Neutrophil (primary cell): ENCODE data around the gene LYL1.

Source experiments
- H3K27ac ChIP-seq: fragments of 200-600 bp; sonication (generic); 2 replicates; pipeline ENCODE4 v1.5.1; 2016; ENCODE audit warnings: mild to moderate bottlenecking, moderate library complexity
- H3K27me3 ChIP-seq: fragments of 200-600 bp; sonication (generic); 2 replicates; pipeline ENCODE4 v1.6.0; 2016; ENCODE audit warnings: mild to moderate bottlenecking
- H3K36me3 ChIP-seq: fragments of 200-600 bp; sonication (generic); 2 replicates; pipeline ENCODE4 v1.5.1; 2017
- H3K4me1 ChIP-seq, 2 experiments: fragments of 200-600 bp in 1 of 2; sonication (generic) in 1 of 2; 1 replicate in 1 of 2; 2 replicates in 1 of 2; pipeline versions ENCODE4 v1.5.1 to v1.6.1; 2013 to 2016; ENCODE audit warnings: low read depth in 1 of 2, low read length in 1 of 2, mild to moderate bottlenecking in 1 of 2, moderate library complexity in 1 of 2; ENCODE audit not compliant: control insufficient read depth in 1 of 2, insufficient read depth in 1 of 2
- H3K4me3 ChIP-seq, 2 experiments: fragments of 200-600 bp in 1 of 2; sonication (generic) in 1 of 2; 1 replicate in 1 of 2; 2 replicates in 1 of 2; pipeline ENCODE4 v1.5.1; 2013 to 2016; ENCODE audit warnings: low read depth in 1 of 2, low read length in 1 of 2, mild to moderate bottlenecking in 1 of 2, moderate library complexity in 1 of 2
- H3K9me3 ChIP-seq: fragments of 200-600 bp; sonication (generic); 2 replicates; pipeline ENCODE4 v1.5.1; 2016
- CTCF ChIP-seq: fragments of 200-600 bp; sonication (generic); IDR thresholded peaks from 2 replicates; pipeline ENCODE4 v1.5.1; 2016; ENCODE audit warnings: antibody characterized with exemption

Gene LYL1

GRCh38 chr19:13138171-13138915 lies 35.7 kb upstream of the LYL1 start:
- H3K4me3 ChIP-seq: no peak overlapping the region
- H3K27ac ChIP-seq: peak overlapping the region; percentile 72
- peaks cover 14 to 20% of the 10 kb centered on the region in 2 experiments for H3K4me1 ChIP-seq
- H3K36me3 ChIP-seq: peaks cover 80% of the 10 kb centered on the region
- H3K27me3 ChIP-seq: no peaks in the 10 kb centered on the region
- H3K9me3 ChIP-seq: no peaks in the 10 kb centered on the region
- TF ChIP-seq CTCF: no peak

DNA sequence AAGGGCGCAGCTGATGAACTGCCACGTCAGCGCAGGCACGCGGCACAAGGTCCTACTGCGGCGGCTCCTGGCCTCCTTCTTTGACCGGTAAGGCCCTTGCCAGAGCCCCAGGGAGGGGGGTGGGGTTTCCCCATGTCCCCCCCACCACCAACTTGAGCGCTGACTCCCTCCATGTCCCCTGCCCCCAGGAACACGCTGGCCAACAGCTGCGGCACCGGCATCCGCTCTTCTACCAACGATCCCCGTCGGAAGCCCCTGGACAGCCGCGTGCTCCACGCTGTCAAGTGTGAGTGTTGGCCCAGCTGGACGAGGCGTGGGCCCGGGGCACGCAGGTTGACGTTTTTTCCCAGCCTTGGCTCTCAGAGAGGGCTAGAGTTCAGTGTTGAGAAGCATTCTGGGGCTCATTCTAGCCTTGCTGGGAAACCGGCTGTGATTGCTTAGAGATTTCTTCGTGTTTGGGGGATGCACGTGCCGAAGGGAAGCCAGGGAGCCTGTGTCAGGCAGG lies 34.7 kb upstream of the LYL1 start:
- Histone ChIP-seq H3K36me3 (peaks cover 70% of the 10 kb centered on the region), H3K27me3 (no peaks in the 10 kb centered on the region), H3K9me3 (no peaks in the 10 kb centered on the region), H3K4me1 (peaks cover 14 to 20% of the 10 kb centered on the region in 2 experiments), H3K4me3 (no peak overlapping the region), H3K27ac (peak overlapping the region; percentile 72)
- TF ChIP-seq CTCF: no peak

DNA sequence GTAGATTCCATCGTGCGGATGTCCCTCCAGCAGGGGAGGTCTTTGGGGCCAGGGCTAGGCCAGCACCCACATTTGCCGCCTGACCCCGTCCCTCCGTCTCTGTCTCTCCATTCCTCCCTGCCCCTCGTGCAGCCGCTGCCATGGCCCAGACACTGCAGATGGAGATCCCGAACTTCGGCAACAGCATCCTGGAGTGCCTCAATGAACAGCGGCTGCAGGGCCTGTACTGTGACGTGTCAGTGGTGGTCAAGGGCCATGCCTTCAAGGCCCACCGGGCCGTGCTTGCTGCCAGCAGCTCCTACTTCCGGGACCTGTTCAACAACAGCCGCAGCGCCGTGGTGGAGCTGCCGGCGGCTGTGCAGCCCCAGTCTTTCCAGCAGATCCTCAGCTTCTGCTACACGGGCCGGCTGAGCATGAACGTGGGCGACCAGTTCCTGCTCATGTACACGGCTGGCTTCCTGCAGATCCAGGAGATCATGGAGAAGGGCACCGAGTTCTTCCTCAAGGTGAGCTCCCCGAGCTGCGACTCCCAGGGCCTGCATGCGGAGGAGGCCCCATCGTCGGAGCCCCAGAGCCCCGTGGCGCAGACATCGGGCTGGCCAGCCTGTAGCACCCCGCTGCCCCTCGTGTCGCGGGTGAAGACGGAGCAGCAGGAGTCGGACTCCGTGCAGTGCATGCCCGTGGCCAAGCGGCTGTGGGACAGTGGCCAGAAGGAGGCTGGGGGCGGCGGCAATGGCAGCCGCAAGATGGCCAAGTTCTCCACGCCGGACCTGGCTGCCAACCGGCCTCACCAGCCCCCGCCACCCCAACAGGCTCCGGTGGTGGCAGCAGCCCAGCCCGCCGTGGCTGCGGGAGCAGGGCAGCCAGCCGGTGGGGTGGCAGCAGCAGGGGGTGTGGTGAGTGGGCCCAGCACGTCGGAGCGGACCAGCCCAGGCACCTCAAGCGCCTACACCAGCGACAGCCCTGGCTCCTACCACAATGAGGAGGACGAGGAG lies 32.7 kb upstream of the LYL1 start:
- Histone ChIP-seq H3K36me3 (peaks cover 52% of the 10 kb centered on the region), H3K4me1 (peaks cover 14 to 20% of the 10 kb centered on the region in 2 experiments), H3K27ac (no peak overlapping the region), H3K4me3 (no peak overlapping the region), H3K9me3 (no peaks in the 10 kb centered on the region), H3K27me3 (no peaks in the 10 kb centered on the region)
- TF ChIP-seq CTCF: no peak

- H3K4me3 ChIP-seq: no peak overlapping the region
- H3K36me3 ChIP-seq: peaks cover 45% of the 10 kb centered on the region
- H3K27me3 ChIP-seq: no peaks in the 10 kb centered on the region
- H3K4me1 ChIP-seq: peaks cover 10 to 13% of the 10 kb centered on the region in 2 experiments
- H3K9me3 ChIP-seq: no peaks in the 10 kb centered on the region
- no peak for TF ChIP-seq CTCF
- H3K27ac ChIP-seq: no peak overlapping the region
Observed at GRCh38 chr19:13134626-13135025, 32.0 kb upstream of the LYL1 start.

- Histone ChIP-seq H3K9me3 (no peaks in the 10 kb centered on the region), H3K36me3 (peaks cover 34% of the 10 kb centered on the region), H3K27ac (no peak overlapping the region), H3K4me1 (peaks cover 0 to under 1% of the 10 kb centered on the region in 2 experiments), H3K27me3 (no peaks in the 10 kb centered on the region), H3K4me3 (no peak overlapping the region)
- TF ChIP-seq CTCF: no peak
Observed at GRCh38 chr19:13133241-13133870, 30.7 kb upstream of the LYL1 start.
